Neural cell (in vitro differentiated cells): ENCODE data around the gene B4GALT5. TPM values are rescaled to one million over a fixed set of nuclear protein-coding genes. Genes with fewer than 3 reads are reported as not detected.

ENCODE experiments used
- H2AFZ ChIP-seq: fragments of 200-600, 300-800 bp; sonication (generic), shearing (Covaris generic); 2 replicates; pipeline ENCODE4 v1.6.0; 2014; ENCODE audit warnings: low read depth, mild to moderate bottlenecking, antibody characterized with exemption, low read length, moderate library complexity
- H3F3A ChIP-seq: fragments of 200-600 bp; shearing (Covaris generic); 2 replicates; pipeline ENCODE4 v1.6.1; 2016; ENCODE audit warnings: mild to moderate bottlenecking, moderate library complexity, mixed read lengths, antibody characterized with exemption, low read length; ENCODE audit not compliant: insufficient read depth, poor library complexity, severe bottlenecking
- H3K27ac ChIP-seq: fragments of 200-600, 300-800 bp; sonication (generic), shearing (Covaris generic); 2 replicates; pipeline ENCODE4 v1.5.1; 2014; ENCODE audit warnings: mild to moderate bottlenecking, low read length, moderate library complexity
- H3K27me3 ChIP-seq: fragments of 300-800, 200-600 bp; sonication (generic), shearing (Covaris generic); 2 replicates; pipeline ENCODE4 v1.6.0; 2014; ENCODE audit warnings: mild to moderate bottlenecking, low read depth, low read length, moderate library complexity; ENCODE audit not compliant: insufficient read depth
- H3K36me3 ChIP-seq: fragments of 300-800, 200-600 bp; sonication (generic), shearing (Covaris generic); 2 replicates; pipeline ENCODE4 v1.5.1; 2014; ENCODE audit warnings: mild to moderate bottlenecking, antibody characterized with exemption, low read length, moderate library complexity; ENCODE audit not compliant: insufficient read depth
- H3K4me2 ChIP-seq: fragments of 300-800, 200-600 bp; sonication (generic), shearing (Covaris generic); 2 replicates; pipeline ENCODE4 v1.6.0; 2014; ENCODE audit warnings: mild to moderate bottlenecking, low read length
- H3K4me3 ChIP-seq: fragments of 300-800, 200-600 bp; sonication (generic), shearing (Covaris generic); 2 replicates; pipeline ENCODE4 v1.5.1; 2014; ENCODE audit warnings: mild to moderate bottlenecking, low read length, moderate library complexity
- H3K79me2 ChIP-seq: fragments of 200-600 bp; shearing (Covaris generic); replicated peaks from 2 replicates; pipeline ENCODE4 v1.6.0; 2014; ENCODE audit warnings: mild to moderate bottlenecking, low read length, moderate library complexity; ENCODE audit not compliant: insufficient read depth
- H3K9ac ChIP-seq: fragments of 300-800, 200-600 bp; sonication (generic), shearing (Covaris generic); 2 replicates; pipeline ENCODE4 v1.6.1; 2016; ENCODE audit warnings: mild to moderate bottlenecking, low read length, mixed read lengths
- H3K9me2 ChIP-seq: fragments of 200-600 bp; shearing (Covaris generic); 2 replicates; pipeline ENCODE4 v1.6.1; 2016; ENCODE audit warnings: mild to moderate bottlenecking, low read length, mixed read lengths; ENCODE audit not compliant: insufficient read depth
- H3K9me3 ChIP-seq: fragments of 200-600, 300-800 bp; sonication (generic), shearing (Covaris generic); 2 replicates; pipeline ENCODE4 v1.6.1; 2016; ENCODE audit warnings: mild to moderate bottlenecking, mixed run types, low read length, moderate library complexity, mixed read lengths
- H4K20me1 ChIP-seq: fragments of 200-600 bp; shearing (Covaris generic); 2 replicates; pipeline ENCODE4 v1.6.1; 2016; ENCODE audit warnings: mild to moderate bottlenecking, mixed run types; ENCODE audit not compliant: insufficient read depth
- CTCF ChIP-seq: fragments of 450-650 bp; IDR thresholded peaks from 2 replicates; pipeline ENCODE4 v1.5.1; 2014; ENCODE audit warnings: antibody characterized with exemption, mild to moderate bottlenecking, moderate library complexity; ENCODE audit not compliant: poor library complexity, severe bottlenecking
- EP300 ChIP-seq: fragments of 450-650 bp; conservative IDR thresholded peaks from 2 replicates; pipeline ENCODE4 v1.6.1; 2014; ENCODE audit warnings: antibody characterized with exemption, mild to moderate bottlenecking, moderate library complexity; ENCODE audit not compliant: poor library complexity, severe bottlenecking
- EZH2 ChIP-seq: fragments of 200-600, 300-800 bp; shearing (Covaris generic), sonication (generic); IDR thresholded peaks from 2 replicates; pipeline ENCODE4 v1.6.1; 2014; ENCODE audit warnings: antibody characterized with exemption, low read length, borderline replicate concordance, mild to moderate bottlenecking; ENCODE audit not compliant: insufficient read depth, poor library complexity, severe bottlenecking
- MXI1 ChIP-seq: fragments of 450-650 bp; conservative IDR thresholded peaks from 2 replicates; pipeline ENCODE4 v1.6.1; 2014; ENCODE audit warnings: antibody characterized with exemption, mild to moderate bottlenecking; ENCODE audit not compliant: poor library complexity, severe bottlenecking
- POLR2AphosphoS5 ChIP-seq: IDR thresholded peaks from 2 replicates; pipeline ENCODE4 v1.6.1; 2012
- RAD21 ChIP-seq: fragments of 450-650 bp; conservative IDR thresholded peaks from 2 replicates; pipeline ENCODE4 v1.6.1; 2014; ENCODE audit warnings: antibody characterized with exemption, mild to moderate bottlenecking, moderate library complexity
- REST ChIP-seq: IDR thresholded peaks from 2 replicates; pipeline ENCODE4 v1.6.1; 2012; ENCODE audit warnings: borderline replicate concordance
- SMC3 ChIP-seq: fragments of 450-650 bp; conservative IDR thresholded peaks from 2 replicates; pipeline ENCODE4 v1.6.1; 2014; ENCODE audit warnings: antibody characterized with exemption, mild to moderate bottlenecking, moderate library complexity; ENCODE audit not compliant: poor library complexity
- TAF1 ChIP-seq: IDR thresholded peaks from 2 replicates; pipeline ENCODE4 v1.6.1; 2012; ENCODE audit warnings: low read depth
- polyA plus RNA-seq: library from polyadenylated mRNA; depleted of rRNA; stranded (reverse); fragments of >200 nt; gene quantifications from 2 replicates; pipeline ENCODE4 v1.2.3, GENCODE V29; 2014

Gene B4GALT5
- polyA plus RNA-seq, 1 donor from 2014 or later = 34.7 TPM

- H3F3A ChIP-seq = no peaks in the 10 kb centered on the region
- H3K79me2 ChIP-seq = peaks cover 84% of the 10 kb centered on the region
- no peak overlapping the region for H3K4me3 ChIP-seq
- no peaks in the 10 kb centered on the region for H3K9me2 ChIP-seq
- H3K36me3 ChIP-seq = no peaks in the 10 kb centered on the region
- no peak overlapping the region for H3K27ac ChIP-seq
- no peaks in the 10 kb centered on the region for H3K27me3 ChIP-seq
- no peak overlapping the region for H3K4me2 ChIP-seq
- H3K9me3 ChIP-seq = no peaks in the 10 kb centered on the region
- no peak overlapping the region for H3K9ac ChIP-seq
- TF ChIP-seq CTCF (no peak), SMC3 (no peak)
- no peak overlapping the region for H2AFZ ChIP-seq
- no peaks in the 10 kb centered on the region for H4K20me1 ChIP-seq
Observed at GRCh38 chr20:49701241-49701790, 12.4 kb downstream of the B4GALT5 start.

GRCh38 chr20:49700411-49701185 lies 13.1 kb downstream of the B4GALT5 start:
- no peaks in the 10 kb centered on the region for H3K27me3 ChIP-seq
- no peaks in the 10 kb centered on the region for H3K9me2 ChIP-seq
- H3F3A ChIP-seq = no peaks in the 10 kb centered on the region
- no peak overlapping the region for H2AFZ ChIP-seq
- H4K20me1 ChIP-seq = no peaks in the 10 kb centered on the region
- H3K4me2 ChIP-seq = no peak overlapping the region
- H3K36me3 ChIP-seq = no peaks in the 10 kb centered on the region
- H3K4me3 ChIP-seq = no peak overlapping the region
- H3K9me3 ChIP-seq = no peaks in the 10 kb centered on the region
- no peak overlapping the region for H3K27ac ChIP-seq
- TF ChIP-seq REST (no peak), RAD21 (no peak), POLR2AphosphoS5 (no peak), TAF1 (no peak), CTCF (no peak), MXI1 (no peak), EZH2 (no peak), SMC3 (no peak), EP300 (no peak)
- H3K79me2 ChIP-seq = peaks cover 88% of the 10 kb centered on the region
- no peak overlapping the region for H3K9ac ChIP-seq
